H1 (cell line): ENCODE results near the gene CPNE4. TPM values are rescaled to one million over a fixed set of nuclear protein-coding genes. Genes with fewer than 3 reads are reported as not detected.

Source experiments
- CTCF ChIA-PET: fragments of 300-600 bp; sonication (Branson Sonifier 250); formaldehyde crosslinking; loops from one replicate; lab custom pipeline; 2021; ENCODE audit not compliant: partially characterized antibody; lab: Charles Lee
- POLR2A ChIA-PET: fragments of 300-600 bp; sonication (Branson Sonifier 250); formaldehyde crosslinking; loops from one replicate; lab custom pipeline; 2021; ENCODE audit warnings: inconsistent platforms; ENCODE audit not compliant: partially characterized antibody; lab: Charles Lee
- DNase-seq, 2 experiments: peaks; one replicate each; pipeline versions ENCODE4 v3.0.0 to v3.0.0-alpha.2; 2010 to 2022; ENCODE audit warnings: low spot score in 2 of 2, low read depth in 1 of 2, mixed read lengths in 1 of 2
- FAIRE-seq: peaks from 2 replicates; lab custom pipeline; 2011; peaks lifted over from hg19 to GRCh38; lab: Jason Lieb, UNC
- H2AFZ ChIP-seq: 2 replicates; pipeline ENCODE4 v1.8.1; 2012; ENCODE audit warnings: low read length, inconsistent platforms
- H2AK5ac ChIP-seq: 2 replicates; pipeline ENCODE4 v1.6.1; 2013; ENCODE audit warnings: low read depth, low read length
- H2BK120ac ChIP-seq: replicated peaks from 2 replicates; pipeline ENCODE3; 2013; ENCODE audit warnings: low read depth, low read length, inconsistent platforms
- H2BK12ac ChIP-seq: 2 replicates; pipeline ENCODE4 v1.6.1; 2013; ENCODE audit warnings: low read depth, low read length
- H2BK15ac ChIP-seq: 2 replicates; pipeline ENCODE4 v1.6.1; 2013; ENCODE audit warnings: low read length
- H2BK20ac ChIP-seq: 2 replicates; pipeline ENCODE4 v1.6.1; 2013; ENCODE audit warnings: low read length
- H2BK5ac ChIP-seq: 2 replicates; pipeline ENCODE4 v1.6.1; 2013; ENCODE audit warnings: low read depth, low read length
- H3K14ac ChIP-seq: 2 replicates; pipeline ENCODE4 v1.6.1; 2013; ENCODE audit warnings: inconsistent platforms; ENCODE audit not compliant: insufficient read length
- H3K18ac ChIP-seq: 2 replicates; pipeline ENCODE4 v1.6.1; 2013; ENCODE audit warnings: low read length; ENCODE audit errors: extremely low read depth
- H3K23ac ChIP-seq: 2 replicates; pipeline ENCODE4 v1.6.1; 2013; ENCODE audit warnings: inconsistent platforms; ENCODE audit not compliant: insufficient read length
- H3K23me2 ChIP-seq: 2 replicates; pipeline ENCODE4 v1.6.1; 2013; ENCODE audit warnings: low read depth, low read length
- H3K27ac ChIP-seq: 2 replicates; pipeline ENCODE4 v1.6.1; 2011; ENCODE audit warnings: low read depth, low read length, inconsistent platforms
- H3K27me3 ChIP-seq, 4 experiments: replicated peaks in 1 of 4; 1 replicate in 1 of 4; 2 replicates in 3 of 4; pipeline versions ENCODE4 v1.6.1 to v1.8.1; 2011 to 2013; ENCODE audit warnings: low read length in 3 of 4, mild to moderate bottlenecking in 3 of 4, inconsistent platforms in 2 of 4, mixed read lengths in 2 of 4, moderate library complexity in 1 of 4; ENCODE audit not compliant: control insufficient read depth in 3 of 4, insufficient read depth in 3 of 4; ENCODE audit errors: extremely low read depth in 1 of 4
- H3K36me3 ChIP-seq, 4 experiments: 2 replicates each; pipeline versions ENCODE4 v1.6.1 to v1.8.1; 2011 to 2013; ENCODE audit warnings: mild to moderate bottlenecking in 4 of 4, low read length in 3 of 4, moderate library complexity in 2 of 4, control low read depth in 1 of 4, inconsistent platforms in 1 of 4; ENCODE audit not compliant: insufficient read depth in 4 of 4, control insufficient read depth in 2 of 4
- H3K4ac ChIP-seq: replicated peaks from 2 replicates; pipeline ENCODE3; 2013; ENCODE audit warnings: low read length, low read depth, mixed read lengths, inconsistent platforms; ENCODE audit not compliant: insufficient read length
- H3K4me1 ChIP-seq, 4 experiments: replicated peaks in 1 of 4; 1 replicate in 1 of 4; 2 replicates in 3 of 4; pipeline versions ENCODE4 v1.6.1 to v1.8.1; 2011 to 2013; ENCODE audit warnings: low read length in 3 of 4, inconsistent platforms in 2 of 4, mixed read lengths in 1 of 4; ENCODE audit not compliant: insufficient read depth in 4 of 4, control insufficient read depth in 3 of 4
- H3K4me2 ChIP-seq, 2 experiments: 2 replicates each; pipeline versions ENCODE4 v1.6.1 to v1.8.1; 2011 to 2013; ENCODE audit warnings: low read depth in 2 of 2, low read length in 2 of 2, control low read depth in 1 of 2, inconsistent platforms in 1 of 2, mild to moderate bottlenecking in 1 of 2; ENCODE audit not compliant: insufficient read depth in 1 of 2
- H3K4me3 ChIP-seq, 4 experiments: fragments of 200-600, 300-600 bp in 1 of 4; sonication (generic), shearing (Covaris generic), sonication (Bioruptor Twin) in 1 of 4; 2 replicates each; pipeline versions ENCODE4 v1.5.1 to v1.8.1; 2011 to 2016; ENCODE audit warnings: low read length in 4 of 4, low read depth in 3 of 4, control low read depth in 2 of 4, inconsistent platforms in 2 of 4, mild to moderate bottlenecking in 2 of 4, mixed read lengths in 1 of 4, moderate library complexity in 1 of 4; ENCODE audit not compliant: insufficient read depth in 2 of 4; ENCODE audit errors: extremely low read depth in 1 of 4
- H3K56ac ChIP-seq: replicated peaks from 2 replicates; pipeline ENCODE3; 2013; ENCODE audit warnings: low read depth, mild to moderate bottlenecking, mixed read lengths, low read length, inconsistent platforms; ENCODE audit not compliant: insufficient read length
- H3K79me1 ChIP-seq: 2 replicates; pipeline ENCODE4 v1.6.1; 2013; ENCODE audit warnings: low read depth, low read length, control low read depth
- H3K79me2 ChIP-seq, 2 experiments: 2 replicates each; pipeline versions ENCODE4 v1.6.1 to v1.8.1; 2012 to 2013; ENCODE audit warnings: low read length in 2 of 2, mild to moderate bottlenecking in 2 of 2, inconsistent platforms in 1 of 2; ENCODE audit not compliant: insufficient read depth in 2 of 2, control insufficient read depth in 1 of 2
- H3K9ac ChIP-seq, 4 experiments: replicated peaks in 1 of 4; 1 replicate in 1 of 4; 2 replicates in 3 of 4; pipeline versions ENCODE4 v1.6.1 to v1.8.1; 2011 to 2013; ENCODE audit warnings: low read depth in 3 of 4, low read length in 3 of 4, control low read depth in 2 of 4, mild to moderate bottlenecking in 2 of 4, moderate library complexity in 2 of 4, inconsistent platforms in 1 of 4; ENCODE audit errors: extremely low read depth in 1 of 4
- H3K9me3 ChIP-seq, 2 experiments: 2 replicates each; pipeline versions ENCODE4 v1.6.1 to v1.8.1; 2012 to 2013; ENCODE audit warnings: mild to moderate bottlenecking in 2 of 2, moderate library complexity in 2 of 2, control low read depth in 1 of 2, inconsistent platforms in 1 of 2, low read depth in 1 of 2, low read length in 1 of 2, mixed read lengths in 1 of 2; ENCODE audit not compliant: insufficient read depth in 2 of 2
- H4K20me1 ChIP-seq, 2 experiments: replicated peaks in 1 of 2; 2 replicates each; pipeline versions ENCODE3 to v1.8.1; 2011 to 2013; ENCODE audit warnings: inconsistent platforms in 2 of 2, low read length in 2 of 2, mild to moderate bottlenecking in 1 of 2; ENCODE audit not compliant: insufficient read depth in 2 of 2, control insufficient read depth in 1 of 2
- H4K5ac ChIP-seq: 2 replicates; pipeline ENCODE4 v1.6.1; 2013; ENCODE audit warnings: low read length, low read depth, mixed read lengths, inconsistent platforms; ENCODE audit not compliant: insufficient read length
- H4K8ac ChIP-seq: 2 replicates; pipeline ENCODE4 v1.8.0; 2013; ENCODE audit warnings: mild to moderate bottlenecking, moderate library complexity, low read length, inconsistent platforms; ENCODE audit not compliant: insufficient read depth; ENCODE audit errors: extremely low read depth
- H4K91ac ChIP-seq: replicated peaks from 2 replicates; pipeline ENCODE3; 2013; ENCODE audit warnings: low read length, mixed read lengths, inconsistent platforms; ENCODE audit not compliant: insufficient read length
- BACH1 ChIP-seq: IDR thresholded peaks from 2 replicates; pipeline ENCODE4 v1.6.1; 2012; ENCODE audit warnings: low read length, improper control_type of control experiment
- JUN ChIP-seq: IDR thresholded peaks from 2 replicates; pipeline ENCODE4 v1.6.1; 2011; ENCODE audit warnings: low read depth, mild to moderate bottlenecking, improper control_type of control experiment, low read length
- POLR2AphosphoS5 ChIP-seq: IDR thresholded peaks from 2 replicates; pipeline ENCODE4 v1.6.1; 2011; ENCODE audit warnings: low read depth, low read length
- RFX5 ChIP-seq: IDR thresholded peaks from 2 replicates; pipeline ENCODE4 v1.6.1; 2011; ENCODE audit warnings: low read depth, low read length, improper control_type of control experiment, borderline replicate concordance
- SIN3A ChIP-seq, 2 experiments: IDR thresholded peaks in 1 of 2; conservative IDR thresholded peaks in 1 of 2; 2 replicates each; pipeline ENCODE4 v1.6.1; 2011 to 2012; ENCODE audit warnings: low read length in 2 of 2, improper control_type of control experiment in 1 of 2, low read depth in 1 of 2, mild to moderate bottlenecking in 1 of 2
- SP1 ChIP-seq: IDR thresholded peaks from 2 replicates; pipeline ENCODE4 v1.6.1; 2011; ENCODE audit warnings: low read depth, low read length
- TAF1 ChIP-seq: IDR thresholded peaks from 2 replicates; pipeline ENCODE4 v1.6.1; 2011; ENCODE audit warnings: mild to moderate bottlenecking, low read depth, low read length
- TEAD4 ChIP-seq: IDR thresholded peaks from 2 replicates; pipeline ENCODE4 v1.6.1; 2012; ENCODE audit warnings: low read depth, low read length, inconsistent platforms, mixed read lengths
- WGBS, 2 experiments: shearing (Covaris generic) in 1 of 2; methylation state at CpG; one replicate each; pipeline versions ENCODE4 v1.1.6 to v1.1.7; 2013 to 2015; ENCODE audit warnings: low lambda C conversion rate in 2 of 2, mixed read lengths in 2 of 2, inconsistent platforms in 1 of 2, low coverage in 1 of 2, missing lambda C conversion rate in 1 of 2; ENCODE audit not compliant: insufficient replicate concordance in 2 of 2, insufficient coverage in 1 of 2, insufficient read length in 1 of 2; ENCODE audit errors: extremely low coverage in 1 of 2, missing lambda C conversion rate in 1 of 2; 5-methylcytosine and 5-hydroxymethylcytosine counted together
- polyA plus RNA-seq, 7 experiments: library from polyadenylated mRNA; depleted of rRNA in 3 of 7; stranded (reverse) in 5 of 7; unstranded in 2 of 7; fragments of >200 nt in 5 of 7; fragments of 200-250 nt in 2 of 7; gene quantifications; 1 replicate in 5 of 7; 2 replicates in 1 of 7; 4 replicates in 1 of 7; pipeline versions ENCODE4 v1.2.1 to v1.2.3, GENCODE V29; 2011 to 2013; ENCODE audit warnings: missing spikeins in 2 of 7, mixed read lengths in 2 of 7
- total RNA-seq: library from RNA; stranded (reverse); fragmentation: NEBNext Ultra II Directional; extraction: Animal tissue kit (Norgen Biotek cat#: 25700); gene quantifications from 2 replicates; pipeline ENCODE4 v1.2.1, GENCODE V29; 2021
- TF ChIP-seq, protein P1 (sequence below), 3 experiments: IDR thresholded peaks; 1 replicate in 2 of 3; 2 replicates in 1 of 3; pipeline versions ENCODE4 v1.5.1 to v1.6.1; 2011; ENCODE audit warnings: low read length in 3 of 3, mild to moderate bottlenecking in 3 of 3, inconsistent platforms in 2 of 3, low read depth in 1 of 3, moderate library complexity in 1 of 3; ENCODE audit not compliant: insufficient read depth in 1 of 3; ENCODE audit errors: control extremely low read depth in 1 of 3
- TF ChIP-seq, protein P2 (sequence below): IDR thresholded peaks from 2 replicates; pipeline ENCODE4 v1.6.1; 2011; ENCODE audit warnings: low read depth, mild to moderate bottlenecking, low read length; ENCODE audit not compliant: insufficient read depth
- TF ChIP-seq, protein P3 (sequence below): IDR thresholded peaks from 2 replicates; pipeline ENCODE4 v1.6.1; 2012; ENCODE audit warnings: inconsistent platforms

The CPNE4 gene
- total and polyA plus RNA-seq, 2 of the 8 experiments (the other 6 are each of a cell fraction or from before 2014, with no cell fraction given), result 0.82 to 3.8 TPM

DNA sequence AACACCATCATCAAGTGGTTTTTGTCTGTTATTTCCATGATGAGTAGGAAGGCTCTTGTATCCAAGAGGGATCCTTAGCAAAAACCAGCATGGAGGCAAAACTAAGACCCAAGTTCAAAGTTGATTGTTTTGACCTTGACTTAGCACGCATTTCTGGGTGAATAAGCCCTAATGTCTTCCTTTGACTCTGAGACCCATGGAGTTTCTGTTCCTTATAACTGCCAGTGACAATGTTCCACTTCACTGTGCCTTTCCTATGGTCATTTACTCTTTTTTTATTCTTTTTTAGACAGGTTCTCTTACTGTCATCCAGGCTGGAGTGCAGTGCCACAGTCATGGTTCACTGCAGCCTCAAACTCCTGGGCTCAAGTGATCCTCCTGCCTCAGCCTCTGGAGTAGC, 413.8 kb downstream of the CPNE4 start:
- DNase-seq (no peak), FAIRE-seq (no peak)
- no peak overlapping the region for H2BK15ac ChIP-seq
- peaks cover 0 to 2% (median 0%) of the 10 kb centered on the region in 4 experiments; a peak in 2 of 7 replicates for H3K4me1 ChIP-seq
- H4K5ac ChIP-seq, result no peak overlapping the region
- H2BK12ac ChIP-seq, result no peak overlapping the region
- no peak overlapping the region for H3K14ac ChIP-seq
- H3K4me2 ChIP-seq, result no peak overlapping the region
- H2AK5ac ChIP-seq, result no peak overlapping the region
- no peak overlapping the region for H4K8ac ChIP-seq
- no peak overlapping the region for H2BK5ac ChIP-seq
- no peak overlapping the region for H3K27ac ChIP-seq
- no peak overlapping the region for H3K23ac ChIP-seq
- H3K56ac ChIP-seq, result no peak overlapping the region
- H3K18ac ChIP-seq, result no peak overlapping the region
- no peaks in the 10 kb centered on the region for H3K36me3 ChIP-seq
- no peaks in the 10 kb centered on the region; the same call in 1 of the 2 replicates for H3K23me2 ChIP-seq
- H4K20me1 ChIP-seq, result no peaks in the 10 kb centered on the region
- no peak overlapping the region for H3K9ac ChIP-seq
- H2BK20ac ChIP-seq, result no peak overlapping the region
- H3K27me3 ChIP-seq, result peaks cover 0 to 1% (median 0%) of the 10 kb centered on the region in 4 experiments; a peak in 1 of 7 replicates
- no peak overlapping the region for H4K91ac ChIP-seq
- no peaks in the 10 kb centered on the region for H3K79me1 ChIP-seq
- H2BK120ac ChIP-seq, result no peak overlapping the region
- ChIA-PET POLR2A (no interaction called here), CTCF (no interaction called here)
- H3K4ac ChIP-seq, result no peak overlapping the region
- H3K9me3 ChIP-seq, result no peaks in the 10 kb centered on the region
- WGBS, 2 experiments, result 100% methylated on average over 1 of the region's 1 CpG; no CpG with 5 or more reads in 1 of the 2 experiments
- H2AFZ ChIP-seq, result no peak overlapping the region
- no peak overlapping the region for H3K4me3 ChIP-seq
- H3K79me2 ChIP-seq, result no peaks in the 10 kb centered on the region
- TF ChIP-seq JUN (no peak), TEAD4 (no peak), BACH1 (no peak), TAF1 (no peak), SIN3A (conservative IDR thresholded peaks at IDR 0.05 in 1 of 2, IDR thresholded peaks at IDR 0.05 in 1 of 2; ENCODE audit: low read depth in 1 of 2, low read length in 2 of 2) (no peak), SP1 (no peak), POLR2AphosphoS5 (no peak), RFX5 (no peak)
- TF ChIP-seq, protein P1, sequence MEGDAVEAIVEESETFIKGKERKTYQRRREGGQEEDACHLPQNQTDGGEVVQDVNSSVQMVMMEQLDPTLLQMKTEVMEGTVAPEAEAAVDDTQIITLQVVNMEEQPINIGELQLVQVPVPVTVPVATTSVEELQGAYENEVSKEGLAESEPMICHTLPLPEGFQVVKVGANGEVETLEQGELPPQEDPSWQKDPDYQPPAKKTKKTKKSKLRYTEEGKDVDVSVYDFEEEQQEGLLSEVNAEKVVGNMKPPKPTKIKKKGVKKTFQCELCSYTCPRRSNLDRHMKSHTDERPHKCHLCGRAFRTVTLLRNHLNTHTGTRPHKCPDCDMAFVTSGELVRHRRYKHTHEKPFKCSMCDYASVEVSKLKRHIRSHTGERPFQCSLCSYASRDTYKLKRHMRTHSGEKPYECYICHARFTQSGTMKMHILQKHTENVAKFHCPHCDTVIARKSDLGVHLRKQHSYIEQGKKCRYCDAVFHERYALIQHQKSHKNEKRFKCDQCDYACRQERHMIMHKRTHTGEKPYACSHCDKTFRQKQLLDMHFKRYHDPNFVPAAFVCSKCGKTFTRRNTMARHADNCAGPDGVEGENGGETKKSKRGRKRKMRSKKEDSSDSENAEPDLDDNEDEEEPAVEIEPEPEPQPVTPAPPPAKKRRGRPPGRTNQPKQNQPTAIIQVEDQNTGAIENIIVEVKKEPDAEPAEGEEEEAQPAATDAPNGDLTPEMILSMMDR (IDR thresholded peaks at IDR 0.05; ENCODE audit: control extremely low read depth in 1 of 3, insufficient read depth in 1 of 3, low read depth in 1 of 3, low read length in 3 of 3), result no peak
- TF ChIP-seq, protein P2, sequence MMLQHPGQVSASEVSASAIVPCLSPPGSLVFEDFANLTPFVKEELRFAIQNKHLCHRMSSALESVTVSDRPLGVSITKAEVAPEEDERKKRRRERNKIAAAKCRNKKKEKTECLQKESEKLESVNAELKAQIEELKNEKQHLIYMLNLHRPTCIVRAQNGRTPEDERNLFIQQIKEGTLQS, result no peak
- TF ChIP-seq, protein P3, sequence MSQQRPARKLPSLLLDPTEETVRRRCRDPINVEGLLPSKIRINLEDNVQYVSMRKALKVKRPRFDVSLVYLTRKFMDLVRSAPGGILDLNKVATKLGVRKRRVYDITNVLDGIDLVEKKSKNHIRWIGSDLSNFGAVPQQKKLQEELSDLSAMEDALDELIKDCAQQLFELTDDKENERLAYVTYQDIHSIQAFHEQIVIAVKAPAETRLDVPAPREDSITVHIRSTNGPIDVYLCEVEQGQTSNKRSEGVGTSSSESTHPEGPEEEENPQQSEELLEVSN, result no peak
